Nephron progenitor cell (in vitro differentiated cells): Measurements from ENCODE around the gene ARPC2.
A peak's percentile ranks its signal among the peaks of the same experiment; 100 is the strongest.

Source experiments
- DNase-seq: peaks from one replicate; pipeline ENCODE4 v3.0.0; 2021
- H3K27ac Mint-ChIP-seq: 2 replicates; pipeline ENCODE4 v1.8.0; 2021; ENCODE audit warnings: mild to moderate bottlenecking, moderate library complexity, mixed read lengths
- H3K27me3 Mint-ChIP-seq: 2 replicates; pipeline ENCODE4 v1.8.0; 2021; ENCODE audit warnings: mild to moderate bottlenecking, low read depth, mixed read lengths; ENCODE audit not compliant: poor library complexity
- H3K36me3 Mint-ChIP-seq: 2 replicates; pipeline ENCODE4 v1.8.0; 2021; ENCODE audit warnings: low read depth, mixed read lengths
- H3K4me1 Mint-ChIP-seq: 2 replicates; pipeline ENCODE4 v1.8.0; 2021; ENCODE audit warnings: mixed read lengths
- H3K4me3 Mint-ChIP-seq: 2 replicates; pipeline ENCODE4 v1.8.0; 2021; ENCODE audit warnings: mild to moderate bottlenecking, moderate library complexity, mixed read lengths
- H3K9me3 Mint-ChIP-seq: 2 replicates; pipeline ENCODE4 v1.8.0; 2021; ENCODE audit warnings: mild to moderate bottlenecking, moderate library complexity, mixed read lengths
- CTCF ChIP-seq: fragments of 200-600 bp; sonication (generic); IDR thresholded peaks from 2 replicates; pipeline ENCODE4 v1.5.0; 2021; ENCODE audit warnings: antibody characterized with exemption

Gene ARPC2

GRCh38 chr2:218282173-218282991, 65.4 kb downstream of the ARPC2 start:
- no peak for DNase-seq
- no peak for TF ChIP-seq CTCF
- Mint-ChIP-seq H3K4me3 (no peak overlapping the region), H3K4me1 (peaks cover 43% of the 10 kb centered on the region), H3K27ac (peak overlapping the region; percentile 89), H3K27me3 (no peaks in the 10 kb centered on the region), H3K9me3 (no peaks in the 10 kb centered on the region), H3K36me3 (no peaks in the 10 kb centered on the region)

- TF ChIP-seq CTCF: no peak
- DNase-seq: no peak
- Mint-ChIP-seq H3K4me1 (peaks cover 55% of the 10 kb centered on the region), H3K4me3 (no peak overlapping the region), H3K27ac (no peak overlapping the region), H3K36me3 (no peaks in the 10 kb centered on the region), H3K27me3 (no peaks in the 10 kb centered on the region), H3K9me3 (no peaks in the 10 kb centered on the region)
Measured at GRCh38 chr2:218284106-218284811, 67.3 kb downstream of the ARPC2 start.

GRCh38 chr2:218285604-218286003, 68.6 kb downstream of the ARPC2 start:
- peaks cover 69% of the 10 kb centered on the region for H3K4me1 Mint-ChIP-seq
- peak overlapping the region; percentile 97 for H3K27ac Mint-ChIP-seq
- H3K36me3 Mint-ChIP-seq: no peaks in the 10 kb centered on the region
- H3K9me3 Mint-ChIP-seq: no peaks in the 10 kb centered on the region
- H3K4me3 Mint-ChIP-seq: peak overlapping the region; percentile 37
- TF ChIP-seq CTCF: no peak
- no peaks in the 10 kb centered on the region for H3K27me3 Mint-ChIP-seq
- DNase-seq: no peak

GRCh38 chr2:218286570-218287459, 69.8 kb downstream of the ARPC2 start:
- H3K27me3 Mint-ChIP-seq: no peaks in the 10 kb centered on the region
- TF ChIP-seq CTCF: no peak
- peaks cover 74% of the 10 kb centered on the region for H3K4me1 Mint-ChIP-seq
- H3K9me3 Mint-ChIP-seq: no peaks in the 10 kb centered on the region
- peak; percentile 56 for DNase-seq
- H3K27ac Mint-ChIP-seq: peak overlapping the region; percentile 97
- no peaks in the 10 kb centered on the region for H3K36me3 Mint-ChIP-seq
- peak overlapping the region; percentile 69 for H3K4me3 Mint-ChIP-seq

GRCh38 chr2:218289639-218290315, 72.8 kb downstream of the ARPC2 start:
- Mint-ChIP-seq H3K27ac (peak overlapping the region; percentile 43), H3K27me3 (peaks cover 14% of the 10 kb centered on the region), H3K36me3 (no peaks in the 10 kb centered on the region), H3K4me1 (peaks cover 78% of the 10 kb centered on the region), H3K9me3 (no peaks in the 10 kb centered on the region), H3K4me3 (peak overlapping the region; percentile 57)
- no peak for DNase-seq
- TF ChIP-seq CTCF: no peak
